CMK (cell line): ENCODE data around the gene TTC28.
A peak's percentile ranks its signal among the peaks of the same experiment; 100 is the strongest.

Experiments
- DNase-seq: peaks from one replicate; pipeline ENCODE4 v3.0.0-alpha.2; 2010; ENCODE audit warnings: low read depth

The TTC28 gene

DNA sequence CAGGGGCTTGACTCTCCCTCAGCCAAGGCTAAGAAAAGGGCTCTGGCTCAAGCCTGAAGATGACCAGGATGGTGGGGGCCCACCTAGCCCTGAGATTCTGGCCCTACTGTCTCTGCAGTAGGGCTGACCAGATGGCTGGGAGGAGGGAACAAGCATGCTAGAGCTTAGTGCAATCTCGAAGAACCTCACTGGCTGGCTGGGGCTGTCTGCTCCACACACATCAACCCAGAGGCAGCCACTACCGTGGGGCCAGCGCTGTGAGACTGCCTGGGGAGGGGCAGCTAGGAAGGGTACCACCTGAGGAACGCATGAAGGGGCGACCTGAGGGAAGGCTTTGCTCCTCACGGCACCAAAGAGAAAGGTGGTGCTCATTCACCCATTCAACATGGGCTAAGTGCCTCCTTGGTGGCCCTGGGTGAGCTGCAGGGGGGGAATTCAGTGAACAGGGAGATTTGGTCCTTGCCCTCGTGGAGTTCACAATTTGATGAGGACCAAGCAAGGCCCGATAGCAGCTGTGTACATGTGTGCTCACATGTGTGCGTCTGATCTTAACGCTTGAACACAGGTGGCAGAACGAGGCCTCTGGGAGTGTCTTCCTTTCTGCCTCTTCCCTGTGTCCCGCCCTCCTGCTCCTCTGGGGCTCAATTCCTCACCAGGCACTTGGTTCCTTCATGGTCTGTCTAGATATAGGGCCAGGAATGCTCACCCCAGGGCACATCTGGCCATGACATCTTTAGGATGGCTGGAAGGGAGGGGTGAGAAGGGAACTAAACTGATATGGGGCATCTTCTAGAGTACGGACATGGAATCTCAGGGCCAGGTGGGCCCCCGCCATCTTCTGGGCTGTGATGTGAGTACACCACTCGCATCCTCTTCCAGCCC, 658.3 kb downstream of the TTC28 start:
- no peak for DNase-seq

DNA sequence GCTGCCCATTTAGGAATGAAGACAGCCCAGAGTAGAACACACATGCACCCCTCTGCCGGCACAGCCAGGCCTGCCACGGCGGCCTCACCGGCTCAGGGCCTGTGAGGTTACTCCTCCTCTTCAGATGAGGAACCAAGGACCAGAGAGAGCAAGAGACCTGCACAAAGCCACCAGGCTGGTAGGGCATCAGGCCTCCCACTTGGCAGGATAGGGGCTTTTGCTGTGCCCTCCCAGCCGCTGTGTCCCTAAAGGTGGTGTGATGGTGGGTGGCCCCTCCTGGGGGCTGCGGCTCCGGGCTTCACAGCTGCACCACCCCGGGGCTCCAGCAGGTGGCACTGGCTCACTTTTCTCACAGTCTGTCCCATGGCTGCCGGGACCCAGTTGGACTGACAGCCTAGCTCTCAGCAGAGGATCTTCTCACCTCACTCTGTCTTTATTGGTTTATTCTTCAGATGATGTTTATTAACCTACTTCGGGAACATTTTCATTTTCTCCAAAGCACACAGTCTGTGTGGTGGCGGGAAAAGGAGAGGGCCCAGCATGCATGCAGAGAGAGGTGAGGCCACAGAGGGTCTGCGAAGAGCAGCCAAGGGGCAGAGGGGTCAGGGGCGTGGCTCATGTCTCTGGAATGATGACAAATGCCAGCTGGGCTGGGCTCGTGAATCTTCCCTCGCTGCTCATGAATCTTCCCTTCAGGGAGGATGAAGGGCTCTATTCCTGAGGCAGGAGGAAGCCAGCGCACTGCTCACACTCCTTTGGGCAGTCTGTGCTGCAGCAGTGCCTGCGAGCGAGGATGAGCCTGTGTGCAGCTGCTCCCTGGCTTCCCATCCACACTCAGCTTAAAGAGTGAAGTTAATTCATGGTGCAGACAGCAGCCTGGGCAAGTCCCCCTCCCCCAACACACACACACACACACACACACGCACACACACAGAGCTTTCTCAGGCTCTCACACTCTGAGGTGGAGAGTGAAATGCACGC, 659.5 kb downstream of the TTC28 start:
- peak; percentile 27 for DNase-seq

DNA sequence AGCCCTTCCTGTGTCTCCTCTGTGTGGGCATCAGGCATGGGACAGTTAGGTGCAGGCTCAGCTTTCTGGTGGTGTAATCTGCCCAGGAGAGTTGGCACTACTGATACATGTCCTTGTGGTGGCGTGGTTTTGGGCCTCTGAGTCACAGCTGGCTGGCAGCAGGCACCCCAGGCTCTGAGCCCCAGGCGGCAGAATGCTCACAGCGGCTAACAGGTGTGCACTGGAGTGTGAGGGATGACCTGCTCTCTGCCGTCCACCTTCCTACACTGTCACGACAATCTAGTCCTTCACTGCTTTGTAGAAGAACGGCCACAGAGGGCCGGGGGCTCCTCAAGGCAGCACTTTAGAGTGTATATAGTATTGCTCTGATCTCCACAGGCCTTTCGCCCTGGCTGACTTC, 660.3 kb downstream of the TTC28 start:
- DNase-seq = no peak

DNA sequence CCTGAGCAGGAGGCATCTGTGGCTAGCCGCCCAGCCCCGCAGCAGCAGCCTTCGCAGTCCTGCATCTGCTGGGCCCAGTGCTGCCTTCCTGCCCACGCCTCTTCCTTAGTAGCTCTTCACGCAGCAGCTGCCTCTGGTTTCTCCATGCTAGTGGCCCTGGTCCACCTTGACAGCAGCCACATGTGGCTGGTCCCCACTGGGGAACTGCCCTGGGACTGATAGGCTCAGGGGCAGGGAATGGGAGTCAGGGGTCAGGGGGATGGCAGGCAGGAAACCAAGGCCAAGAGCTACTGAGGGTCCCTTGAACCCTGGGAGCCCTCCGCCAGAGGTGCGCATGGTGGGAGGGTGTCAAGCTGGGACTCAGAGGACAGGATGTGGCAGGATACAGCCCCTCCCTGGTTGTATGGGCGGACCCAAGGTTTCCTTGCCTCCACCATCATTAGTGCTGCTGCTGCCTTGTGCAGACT, 661.1 kb downstream of the TTC28 start:
- no peak for DNase-seq

DNA sequence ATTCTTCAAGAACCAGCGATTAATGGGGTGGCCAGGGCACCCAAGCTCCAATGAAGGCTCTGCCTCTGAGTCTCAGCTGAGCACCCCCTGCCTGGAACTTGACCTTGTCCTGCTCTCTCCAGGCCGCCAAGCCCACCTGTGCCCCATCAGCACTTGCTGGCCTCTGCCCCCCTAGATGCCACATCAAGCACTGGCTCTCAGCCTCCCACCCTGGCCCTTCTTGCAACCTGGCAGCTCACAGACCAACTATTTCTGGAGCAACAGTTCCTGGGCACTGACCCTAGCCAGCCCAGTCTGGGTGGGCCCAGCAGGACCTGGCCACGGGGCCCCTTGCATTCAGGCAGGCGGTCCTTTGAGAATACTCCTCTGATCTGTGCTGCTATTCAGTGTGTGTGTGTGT, 661.8 kb downstream of the TTC28 start:
- no peak for DNase-seq

DNA sequence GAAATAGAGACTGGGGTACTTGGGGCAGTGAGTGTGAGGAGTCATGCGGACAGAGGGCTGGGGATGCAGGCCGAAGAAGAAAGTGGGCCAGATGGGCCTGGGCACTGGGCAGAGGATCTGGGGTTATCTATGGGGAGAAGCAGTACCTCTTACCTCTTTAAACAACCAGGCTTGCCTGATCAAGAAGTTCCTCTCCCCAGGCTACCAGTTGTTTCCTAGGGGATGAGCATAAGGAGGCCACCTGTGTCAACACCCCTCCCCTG, 662.2 kb downstream of the TTC28 start:
- DNase-seq = no peak

DNA sequence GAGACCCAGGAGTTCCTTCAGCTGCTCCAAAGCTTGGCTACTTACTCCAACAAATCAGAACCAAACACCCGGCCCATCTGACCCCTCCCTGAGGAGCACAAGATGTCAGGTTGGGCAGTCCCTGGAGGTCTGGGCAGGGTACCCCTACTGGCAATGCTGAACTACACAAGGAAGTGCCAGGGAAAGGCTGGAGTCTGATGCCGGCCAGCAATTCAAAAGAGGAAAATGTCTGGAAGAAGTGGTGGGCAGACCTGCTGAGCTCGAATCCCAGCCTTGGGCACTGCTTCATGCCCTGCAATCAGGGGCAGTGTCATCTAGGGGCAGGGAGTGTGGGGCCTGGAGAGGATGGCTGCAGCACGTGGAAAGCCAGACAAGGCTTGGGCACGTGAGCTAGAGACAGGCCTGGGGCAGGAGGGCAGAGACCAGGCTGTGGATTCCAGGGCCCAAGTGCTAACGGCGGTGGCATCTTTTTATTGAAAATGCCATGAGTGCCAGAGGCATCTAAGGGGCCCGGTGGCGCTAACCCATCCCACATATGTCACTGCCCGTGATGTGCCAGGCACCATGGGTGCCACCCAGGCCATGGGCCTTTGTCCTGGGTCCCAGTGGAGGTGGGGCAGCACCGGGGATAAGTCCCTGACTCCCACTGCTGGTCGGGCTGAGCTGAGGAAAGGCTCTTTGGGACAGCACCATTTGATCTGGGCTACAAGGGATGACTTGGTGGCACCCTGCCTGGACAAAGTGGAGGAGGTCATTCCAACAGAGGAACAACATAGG, 662.7 kb downstream of the TTC28 start:
- DNase-seq = no peak

DNA sequence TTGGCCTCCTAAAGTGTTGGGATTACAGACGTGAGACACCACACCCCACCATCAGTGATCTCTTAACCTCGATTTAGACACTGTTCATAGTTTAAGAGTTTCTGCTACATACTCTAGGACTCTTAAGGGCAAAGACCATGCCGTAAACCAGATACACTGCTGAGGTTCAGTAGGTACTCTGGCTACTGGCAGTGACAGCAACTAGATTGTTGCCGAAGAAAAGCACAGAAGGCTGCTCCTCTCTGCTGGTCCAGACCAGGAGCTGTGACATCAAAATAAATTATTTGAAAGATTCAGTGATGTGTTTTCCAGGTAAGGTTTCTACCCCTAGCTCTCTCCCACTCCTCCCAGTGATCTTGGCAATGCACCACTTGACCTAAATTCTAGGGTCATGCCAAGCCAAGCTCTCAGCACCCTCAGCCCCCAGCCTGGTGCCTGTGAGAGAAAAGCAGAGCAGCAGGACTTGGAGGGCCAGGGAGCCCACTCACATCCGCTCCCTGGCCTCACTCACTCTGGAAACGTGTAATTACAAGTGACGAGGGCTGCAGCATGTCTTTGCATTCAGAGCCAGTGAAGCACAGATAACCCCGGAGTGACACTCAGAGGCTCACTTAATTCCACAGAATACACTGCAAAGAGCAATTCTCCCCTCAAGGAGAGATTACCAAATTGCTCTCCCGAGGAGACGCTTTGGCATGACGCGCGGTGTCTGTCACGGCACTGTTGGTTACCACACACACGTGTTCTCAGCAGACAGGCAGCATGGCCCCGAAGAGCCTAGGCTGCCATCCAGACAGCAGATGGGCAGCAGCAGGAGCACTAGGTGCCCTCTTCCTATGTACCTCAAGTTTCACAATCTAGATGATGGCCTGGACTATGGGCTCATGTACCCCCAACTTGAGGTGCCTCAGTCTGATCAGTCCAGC, 663.7 kb downstream of the TTC28 start:
- no peak for DNase-seq

DNA sequence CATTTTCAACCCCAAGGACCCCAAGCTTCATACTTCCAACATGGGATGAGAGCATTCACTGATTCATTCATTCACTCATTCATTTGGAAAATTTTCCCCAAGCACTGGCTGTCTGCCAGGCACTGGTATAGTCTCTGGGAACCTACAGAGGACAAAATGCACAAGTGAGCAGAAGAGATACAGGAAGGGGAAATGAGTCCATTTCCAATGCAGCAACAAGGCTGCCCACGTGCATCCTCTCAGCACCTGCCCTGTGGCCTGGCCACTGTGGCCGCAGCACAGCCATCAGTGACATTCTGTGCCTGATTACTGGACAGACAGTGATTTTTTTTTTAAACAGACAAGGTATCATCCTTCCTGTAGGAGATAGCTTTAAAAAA, 664.6 kb downstream of the TTC28 start:
- no peak for DNase-seq

DNA sequence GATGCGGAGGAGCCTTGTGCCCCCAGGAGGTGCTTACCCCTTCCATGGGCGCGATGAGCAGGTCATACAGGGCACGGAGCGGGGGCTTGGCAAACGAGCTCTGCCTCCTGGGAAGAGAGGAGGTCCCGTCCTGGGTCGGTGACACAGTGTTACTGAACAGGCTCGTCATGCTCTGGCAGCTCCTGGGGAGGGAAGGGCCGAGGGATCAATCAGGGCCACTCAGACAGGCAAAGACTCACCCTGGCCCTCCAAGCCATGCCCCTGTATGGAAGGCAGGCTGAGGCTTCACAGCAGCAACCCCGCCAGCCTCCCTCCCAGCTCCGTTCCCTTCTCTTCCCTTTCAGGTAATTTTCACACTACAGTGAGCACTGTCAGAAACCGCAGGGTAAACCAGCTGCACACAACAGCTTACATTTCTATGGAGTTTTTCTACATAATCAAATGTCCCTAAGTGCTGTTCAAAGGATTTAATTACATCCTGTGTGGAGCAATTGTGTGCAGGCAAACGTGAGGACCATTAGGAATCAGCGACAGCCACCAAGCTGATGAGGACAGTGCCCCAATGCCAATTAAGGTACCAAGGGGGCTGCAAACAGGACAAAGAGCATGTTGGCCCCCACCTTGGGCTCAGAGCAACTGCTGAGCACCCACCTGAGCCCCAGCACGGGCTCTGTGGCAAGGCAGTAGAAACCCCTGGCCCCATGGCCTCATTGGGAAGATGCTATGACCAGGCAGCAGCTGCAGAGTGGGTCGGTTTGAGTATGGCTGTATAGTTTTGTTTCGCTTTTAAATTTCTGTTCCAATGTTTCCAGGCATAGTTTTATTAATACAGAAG, 665.2 kb downstream of the TTC28 start:
- DNase-seq = no peak

DNA sequence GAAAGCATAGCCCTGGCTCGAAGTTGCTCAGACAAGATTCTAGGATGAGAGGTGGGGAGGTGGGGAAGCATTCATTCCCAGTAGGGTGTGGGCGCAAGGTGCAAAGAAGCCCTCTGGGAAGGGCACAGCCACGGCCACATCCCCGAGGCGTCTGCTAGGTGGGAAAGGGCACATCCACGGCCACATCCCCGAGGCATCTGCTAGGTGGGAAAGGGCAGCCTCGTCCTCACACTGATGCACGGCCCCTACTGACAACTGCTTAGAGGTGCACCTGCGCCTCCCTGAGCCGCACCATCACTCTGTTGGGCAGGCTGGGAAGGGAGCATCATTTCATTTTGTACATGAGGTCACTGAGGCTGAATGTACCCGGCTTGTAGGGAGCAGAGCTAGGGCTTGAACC, 666.0 kb downstream of the TTC28 start:
- DNase-seq = no peak

DNA sequence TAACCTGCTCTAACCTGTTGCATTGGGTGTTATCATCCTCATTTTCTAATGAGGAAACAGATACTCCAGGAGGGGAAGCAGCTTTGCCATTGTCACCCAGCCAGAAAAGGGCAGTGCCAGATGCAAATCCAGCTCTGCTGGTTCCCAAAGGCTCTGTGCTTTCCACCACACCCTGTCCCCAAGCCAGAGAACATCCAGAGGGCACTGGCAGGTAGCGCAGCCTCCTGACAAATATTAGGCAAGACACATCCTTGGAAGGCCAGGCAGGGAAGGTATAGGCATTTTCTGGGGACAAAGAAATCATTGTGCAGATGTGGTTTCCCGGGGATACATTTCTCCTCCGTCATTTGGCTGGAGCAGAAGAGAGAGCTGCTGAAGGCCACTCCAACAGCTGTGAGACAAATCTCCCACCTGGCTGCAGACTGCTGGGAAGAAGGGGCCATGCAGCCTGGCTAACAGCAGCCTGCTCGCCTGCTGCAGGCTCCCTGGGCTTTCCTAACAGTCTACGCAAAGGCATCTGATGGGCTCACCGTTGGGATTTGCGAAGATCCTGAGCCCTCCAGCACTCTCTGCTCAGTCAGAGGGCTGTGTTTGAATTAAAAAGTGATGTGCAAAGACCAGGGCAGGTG, 666.7 kb downstream of the TTC28 start:
- DNase-seq = no peak

DNA sequence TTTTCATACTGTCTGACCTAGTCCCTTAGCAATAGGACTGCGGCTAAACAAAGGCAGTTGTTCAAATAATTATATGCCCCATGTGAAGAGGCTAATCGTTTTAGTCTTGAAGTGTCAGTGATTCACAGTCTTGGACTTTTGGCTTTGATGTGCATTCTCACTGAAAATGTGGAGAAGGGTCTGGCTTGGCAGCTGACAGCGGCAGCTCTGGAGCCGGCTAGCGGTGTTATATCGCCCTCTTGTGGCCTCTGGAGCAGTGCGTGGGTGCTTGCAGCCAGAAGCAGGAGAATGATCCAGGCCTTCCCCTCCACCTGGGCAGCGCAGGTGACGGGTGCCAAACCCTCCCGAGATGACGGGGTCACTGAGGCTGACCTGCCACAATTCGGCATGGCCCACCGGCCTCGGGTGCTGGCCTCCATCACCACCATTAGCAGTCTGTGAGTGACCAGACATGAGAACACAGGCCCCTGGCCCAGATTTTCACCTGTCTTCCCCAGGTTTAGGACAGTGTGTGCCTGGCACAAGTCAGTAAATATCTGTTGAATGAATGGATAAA, 670.3 kb downstream of the TTC28 start:
- peak; percentile 59 for DNase-seq

DNA sequence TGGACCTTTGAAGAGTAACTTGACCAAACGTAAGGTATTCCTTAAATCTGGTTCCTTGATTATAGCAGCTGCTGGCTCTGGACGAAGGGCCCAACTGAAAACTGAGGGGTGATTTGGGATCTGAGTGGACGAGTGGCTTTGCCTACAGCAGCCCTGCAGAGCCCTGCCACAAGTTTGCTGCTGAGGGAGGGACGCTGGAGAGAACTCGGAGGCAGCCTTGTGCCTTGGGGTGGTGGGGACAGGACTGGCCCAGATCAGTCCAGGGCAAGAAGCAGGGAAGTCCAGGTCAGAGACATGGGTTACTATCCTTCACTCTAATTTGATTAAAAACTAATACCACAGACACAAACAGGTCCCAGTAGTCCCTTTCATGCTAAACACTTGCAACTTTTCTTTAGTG, 671.0 kb downstream of the TTC28 start:
- DNase-seq = no peak

DNA sequence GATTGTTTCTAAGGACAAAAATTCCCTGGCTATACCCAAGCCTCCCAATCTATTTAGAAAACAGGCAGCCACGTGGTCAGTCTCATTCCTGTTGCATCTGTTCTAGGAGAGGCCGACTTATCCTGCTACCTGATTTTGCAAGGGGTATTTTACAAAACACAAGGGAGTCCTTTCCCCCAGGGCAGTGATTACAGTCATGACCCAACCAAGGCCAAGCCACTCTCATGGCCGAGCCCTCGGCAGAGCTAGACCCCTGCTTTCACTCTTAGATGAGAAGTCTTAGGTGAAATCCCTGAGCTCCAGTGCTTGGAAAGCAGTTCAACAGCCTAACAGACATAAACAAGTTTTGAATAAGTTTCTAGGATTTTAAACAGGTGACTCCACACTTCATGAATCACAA, 671.6 kb downstream of the TTC28 start:
- DNase-seq = no peak

DNA sequence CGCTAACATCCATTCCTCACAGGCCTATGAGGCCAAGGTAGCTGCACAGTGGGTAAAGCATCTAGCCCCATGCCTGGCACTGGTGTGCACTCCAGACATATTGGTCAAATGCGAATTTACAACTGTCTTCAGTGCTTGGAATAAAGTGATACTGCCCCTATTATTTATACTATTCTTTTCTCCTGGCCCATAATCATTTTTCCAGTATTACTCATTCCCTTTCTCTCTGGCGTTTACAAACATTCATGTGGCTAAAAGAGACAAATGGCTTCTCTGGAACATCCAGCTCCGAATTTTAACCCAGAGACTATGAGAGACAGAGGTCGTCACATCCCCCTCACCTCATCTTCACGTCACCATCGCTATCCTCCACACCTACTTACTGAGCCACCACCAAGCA, 673.4 kb downstream of the TTC28 start:
- DNase-seq = no peak

DNA sequence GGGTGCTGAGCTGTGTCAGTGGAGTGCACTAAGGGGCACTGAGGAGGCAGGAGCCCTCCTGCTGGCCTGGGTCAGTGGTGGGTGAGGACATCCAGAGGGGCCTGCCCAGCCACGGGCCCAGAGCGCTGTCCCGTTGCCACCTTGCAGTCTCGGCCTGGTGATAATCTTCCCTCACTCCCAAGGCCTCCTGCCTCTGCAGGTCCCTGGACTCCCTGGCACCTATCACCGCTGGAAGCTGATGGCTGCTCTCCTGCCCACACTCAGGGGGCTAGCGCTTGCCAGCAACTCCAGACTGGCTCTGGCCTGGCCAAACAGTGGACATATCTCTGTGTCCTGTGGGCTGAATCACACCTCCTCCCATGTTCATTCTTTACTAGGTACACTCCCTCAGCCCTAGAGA, 674.1 kb downstream of the TTC28 start:
- DNase-seq = no peak

DNA sequence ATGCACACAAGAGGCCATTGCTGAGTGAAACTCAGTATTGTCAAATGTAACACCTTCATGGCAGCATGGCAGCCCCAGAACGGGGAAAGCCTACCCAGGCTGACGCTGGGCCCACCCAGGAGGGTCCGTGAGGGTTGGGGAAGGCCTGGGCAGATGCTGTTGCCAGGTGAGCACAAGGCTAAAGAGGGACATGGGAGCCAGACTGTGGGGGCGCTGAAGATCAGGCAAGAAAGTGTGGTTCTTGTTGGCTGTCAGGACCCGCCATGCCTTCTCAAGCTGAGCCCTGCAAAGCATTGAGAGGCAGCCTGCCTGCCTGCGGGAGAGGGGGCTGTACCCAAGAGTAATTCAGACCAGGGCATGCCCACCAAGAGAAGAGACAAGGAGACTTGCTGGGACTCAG, 675.6 kb downstream of the TTC28 start:
- no peak for DNase-seq

DNA sequence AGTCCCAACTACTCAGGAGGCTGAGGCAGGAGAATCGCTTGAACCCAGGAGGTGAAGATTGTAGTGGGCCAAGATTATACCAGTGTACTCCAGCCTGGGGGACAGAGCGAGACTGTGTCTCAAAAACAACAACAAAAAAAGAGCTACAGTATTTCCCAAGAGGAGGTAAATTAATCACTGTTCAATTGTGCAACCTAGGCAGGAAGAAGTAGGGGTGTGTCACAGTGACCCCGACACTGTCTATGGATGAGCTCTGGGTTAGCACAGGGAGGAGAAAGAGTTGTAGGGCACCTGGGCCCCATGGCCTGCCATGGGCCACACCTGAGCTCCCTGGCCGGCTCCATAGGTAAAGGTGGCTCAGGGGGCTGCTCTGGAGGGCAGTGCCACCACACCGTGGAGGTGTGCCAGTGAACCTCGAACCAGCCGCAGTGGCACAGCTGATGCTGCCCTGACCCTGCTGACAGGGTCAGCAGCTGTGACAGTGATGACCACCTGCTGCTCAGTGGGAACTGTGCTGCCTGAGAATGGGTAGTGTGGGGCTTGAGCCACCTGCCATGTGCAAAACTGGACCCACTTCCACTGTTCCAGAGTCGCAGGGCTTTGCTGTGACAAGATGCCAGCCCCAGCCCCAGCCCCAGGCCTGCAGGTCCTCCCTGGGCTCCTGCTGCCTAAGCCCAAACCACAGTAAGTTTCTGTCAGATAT, 676.6 kb downstream of the TTC28 start:
- DNase-seq = no peak
